K562 (cell line): Measurements from ENCODE around the gene CYP4F12. TPM values are rescaled to one million over a fixed set of nuclear protein-coding genes. Genes with fewer than 3 reads are reported as not detected.

Source experiments
- ATAC-seq: fragments of 200-7000 bp; cut with Tn5 transposase; 3 replicates; pipeline ENCODE4 v1.9.1; 2020; ENCODE audit warnings: moderate library complexity
- BruUV-seq: library from RNA; stranded (reverse); fragments of 400-500 nt; replicated peaks from 2 replicates; lab custom pipeline; 2021; lab: Mats Ljungman, UMichigan
- CTCF ChIA-PET: fragments of 300-600 bp; formaldehyde crosslinking; extraction: SDS; loops from one replicate; lab custom pipeline; 2021; ENCODE audit warnings: low intra/inter-chr PET ratio; lab: Yijun Ruan, JAX
- POLR2A ChIA-PET: fragments of 300-600, 350-650 bp; sonication (Branson Sonifier 250); formaldehyde crosslinking; extraction: SDS; loops from one replicate; lab custom pipeline; 2021; ENCODE audit warnings: antibody characterized with exemption, inconsistent platforms; lab: Yijun Ruan, JAX
- DNase-seq, 4 experiments: peaks; one replicate each; pipeline versions ENCODE4 v3.0.0 to v3.0.0-alpha.2; 2011 to 2018; ENCODE audit warnings: low spot score in 3 of 4, mixed read lengths in 3 of 4; ENCODE audit errors: extremely low read depth in 1 of 4
- FAIRE-seq: peaks from 2 replicates; lab custom pipeline; 2011; peaks lifted over from hg19 to GRCh38; lab: Jason Lieb, UNC
- H2AFZ ChIP-seq: 2 replicates; pipeline ENCODE4 v1.6.0; 2011; ENCODE audit warnings: low read depth, low read length, control low read depth, inconsistent platforms
- H3K27ac ChIP-seq: fragments of 200-600 bp; 3 replicates; pipeline ENCODE4 v1.8.0; 2011; ENCODE audit warnings: low read depth, mild to moderate bottlenecking, control low read depth, inconsistent platforms, low read length, moderate library complexity, mixed read lengths; ENCODE audit errors: extremely low read depth
- H3K27me3 ChIP-seq, 2 experiments: fragments of 300-600 bp in 1 of 2; 2 replicates in 1 of 2; 3 replicates in 1 of 2; pipeline versions ENCODE4 v1.6.0 to v1.8.0; 2011; ENCODE audit warnings: inconsistent platforms in 2 of 2, low read length in 2 of 2, mild to moderate bottlenecking in 1 of 2, mixed read lengths in 1 of 2, moderate library complexity in 1 of 2; ENCODE audit not compliant: control insufficient read depth in 2 of 2, insufficient read depth in 2 of 2
- H3K36me3 ChIP-seq: fragments of 300-600 bp; 3 replicates; pipeline ENCODE4 v1.8.0; 2011; ENCODE audit warnings: mild to moderate bottlenecking, low read length, inconsistent platforms; ENCODE audit not compliant: control insufficient read depth, insufficient read depth
- H3K4me1 ChIP-seq, 2 experiments: fragments of 200-600 bp in 1 of 2; replicated peaks in 1 of 2; 2 replicates in 1 of 2; 3 replicates in 1 of 2; pipeline versions ENCODE4 v1.5.1 to v1.8.0; 2011; ENCODE audit warnings: inconsistent platforms in 2 of 2, low read length in 2 of 2, mild to moderate bottlenecking in 1 of 2, mixed read lengths in 1 of 2, moderate library complexity in 1 of 2; ENCODE audit not compliant: control insufficient read depth in 2 of 2, insufficient read depth in 2 of 2
- H3K4me2 ChIP-seq: 2 replicates; pipeline ENCODE4 v1.6.1; 2011; ENCODE audit warnings: low read length, control low read depth, inconsistent platforms, mixed read lengths; ENCODE audit not compliant: insufficient read depth
- H3K4me3 ChIP-seq: fragments of 200-600 bp; sonication (generic), shearing (Covaris generic); 2 replicates; pipeline ENCODE4 v1.5.1; 2016; ENCODE audit warnings: control low read depth, inconsistent platforms
- H3K79me2 ChIP-seq: fragments of 200-600 bp; 3 replicates; pipeline ENCODE4 v1.8.0; 2011; ENCODE audit warnings: low read length, inconsistent platforms; ENCODE audit not compliant: control insufficient read depth, insufficient read depth
- H3K9ac ChIP-seq, 2 experiments: 2 replicates each; pipeline versions ENCODE4 v1.6.0 to v1.6.1; 2011; ENCODE audit warnings: low read depth in 2 of 2, low read length in 2 of 2, control low read depth in 1 of 2, inconsistent platforms in 1 of 2, mild to moderate bottlenecking in 1 of 2, mixed read lengths in 1 of 2; ENCODE audit not compliant: insufficient read depth in 1 of 2
- H3K9me1 ChIP-seq: one replicate; pipeline ENCODE4 v1.6.0; 2011; ENCODE audit warnings: inconsistent platforms, mild to moderate bottlenecking, low read length, moderate library complexity; ENCODE audit not compliant: control insufficient read depth, insufficient read depth
- H3K9me3 ChIP-seq: replicated peaks from 2 replicates; pipeline ENCODE4 v1.5.1; 2011; ENCODE audit warnings: low read depth, low read length, inconsistent platforms; ENCODE audit not compliant: control insufficient read depth, insufficient read depth
- H4K20me1 ChIP-seq: replicated peaks from 2 replicates; pipeline ENCODE4 v1.6.1; 2011; ENCODE audit warnings: low read length, inconsistent platforms, mixed read lengths; ENCODE audit not compliant: control insufficient read depth, insufficient read depth
- GABPB2 ChIP-seq: fragments of 250-450 bp; sonication (Bioruptor Pico); conservative IDR thresholded peaks from 2 replicates; pipeline ENCODE4 v1.5.1; 2021; ENCODE audit warnings: mild to moderate bottlenecking
- NCOA1 ChIP-seq: fragments of 450-650 bp; IDR thresholded peaks from 2 replicates; pipeline ENCODE4 v1.6.1; 2016; ENCODE audit warnings: low read depth
- TRIM28 ChIP-seq: fragments of 450-650 bp; IDR thresholded peaks from 2 replicates; pipeline ENCODE4 v1.6.1; 2017
- TSHZ1 ChIP-seq: fragments of 250-450 bp; sonication (Bioruptor Pico); IDR thresholded peaks from 2 replicates; pipeline ENCODE4 v1.4.0; 2020; ENCODE audit warnings: mild to moderate bottlenecking, moderate library complexity
- ZNF695 ChIP-seq: fragments of 450-650 bp; formaldehyde crosslinking; IDR thresholded peaks from 2 replicates; pipeline ENCODE4 v1.4.0; 2020; ENCODE audit warnings: mild to moderate bottlenecking, moderate library complexity
- WGBS: fragments of 100-300 bp; shearing (Covaris generic); methylation state at CpG from one replicate; pipeline ENCODE4 v1.1.6; 2016; ENCODE audit warnings: low coverage, mixed read lengths; ENCODE audit not compliant: insufficient coverage; ENCODE audit errors: missing lambda C conversion rate; 5-methylcytosine and 5-hydroxymethylcytosine counted together
- in situ Hi-C: fragments of 300-500 bp; cut with MboI; formaldehyde crosslinking; loops from 4 replicates; pipeline ENCODE4 v1.15.0; 2018; ENCODE audit warnings: inconsistent platforms, mixed read lengths
- intact Hi-C: fragments of 100-400 bp; cut with micrococcal nuclease; formaldehyde crosslinking; loops from 2 replicates; pipeline ENCODE4 v1.14.2; 2022
- polyA plus RNA-seq, 8 experiments: library from polyadenylated mRNA; depleted of rRNA in 4 of 8; stranded (reverse) in 5 of 8; unstranded in 3 of 8; fragments of >200 nt; fragmentation: Nextera tagmentation in 2 of 8; fragmentation: Illumina TruSeq in 1 of 8; extraction: Ambion mirVana in 2 of 8; extraction: Trizol in 1 of 8; gene quantifications; 2 replicates each; pipeline versions ENCODE4 v1.2.1 to v1.2.3, GENCODE V29; 2011 to 2014; ENCODE audit warnings: inconsistent platforms in 1 of 8, missing spikeins in 1 of 8
- total RNA-seq, 7 experiments: library from RNA; depleted of rRNA in 6 of 7; stranded (reverse); fragments of >200 nt in 6 of 7; fragmentation: Illumina TruSeq in 2 of 7; extraction: Trizol in 2 of 7; gene quantifications; 2 replicates each; pipeline versions ENCODE4 v1.2.1 to v1.2.3, GENCODE V29; 2011 to 2021; ENCODE audit warnings: low replicate concordance in 1 of 7

Gene CYP4F12
- total and polyA plus RNA-seq, 9 of the 15 experiments (the other 6 are each of a cell fraction or from before 2014, with no cell fraction given) = not detected

DNA sequence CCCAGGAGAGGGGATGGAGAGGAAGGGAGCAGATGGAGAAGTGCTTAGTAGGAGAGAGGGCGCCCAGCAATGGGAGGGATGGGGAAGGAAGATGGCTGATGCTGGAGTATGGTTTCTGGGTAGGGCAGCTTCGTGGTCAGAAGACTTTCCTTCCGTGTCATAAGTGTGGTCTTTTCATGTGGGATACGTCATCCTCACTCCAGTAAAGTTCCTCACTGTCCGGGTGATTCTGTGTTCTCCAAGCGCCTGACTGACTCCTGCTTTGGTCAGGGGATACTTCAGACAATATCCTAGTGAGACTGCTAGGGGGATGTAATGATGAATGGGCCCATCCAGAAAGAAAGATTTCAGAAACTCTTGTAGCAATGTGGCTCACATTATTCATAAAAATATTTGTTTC is 61.0 kb downstream of the CYP4F12 start:
- intact Hi-C loops (no loop called here), in situ Hi-C loops (no loop called here)
- FAIRE-seq = no peak
- no peak for ATAC-seq
- Histone ChIP-seq H3K9ac (no peak overlapping the region), H3K4me2 (no peak overlapping the region), H3K4me1 (no peaks in the 10 kb centered on the region), H3K9me1 (no peaks in the 10 kb centered on the region), H3K4me3 (no peak overlapping the region), H3K27me3 (peaks cover 0 to under 1% of the 10 kb centered on the region in 2 experiments; a peak in 1 of 5 replicates), H3K27ac (no peak overlapping the region), H3K79me2 (no peaks in the 10 kb centered on the region), H3K36me3 (no peaks in the 10 kb centered on the region), H2AFZ (no peak overlapping the region), H3K9me3 (no peaks in the 10 kb centered on the region), H4K20me1 (no peaks in the 10 kb centered on the region)
- POLR2A ChIA-PET = no interaction called here
- CTCF ChIA-PET = no interaction called here
- WGBS = 1% methylated on average over 6 of the region's 6 CpGs
- TF ChIP-seq ZNF695 (CRISPR knock-in tag) = no peak
- TF ChIP-seq TSHZ1 = no peak
- no peak for TF ChIP-seq NCOA1
- no peak for TF ChIP-seq TRIM28
- no peak for TF ChIP-seq GABPB2 (CRISPR knock-in tag)
- no peak for DNase-seq
- BruUV-seq = no TSS peak
